BE2C (cell line): ENCODE data around the gene SPI1.

Source experiments
- DNase-seq: peaks from one replicate; pipeline ENCODE4 v3.0.0-alpha.2; 2020
- H3K27me3 ChIP-seq: fragments of 250-450 bp; sonication (Bioruptor Pico); 2 replicates; pipeline ENCODE4 v1.5.1; 2020; ENCODE audit warnings: mild to moderate bottlenecking
- H3K36me3 ChIP-seq: fragments of 250-450 bp; sonication (Bioruptor Pico); 2 replicates; pipeline ENCODE4 v1.5.1; 2020; ENCODE audit warnings: mild to moderate bottlenecking
- H3K4me1 ChIP-seq: fragments of 250-450 bp; sonication (Bioruptor Pico); 2 replicates; pipeline ENCODE4 v1.5.1; 2020
- H3K4me3 ChIP-seq: 2 replicates; pipeline ENCODE4 v1.5.1; 2011; ENCODE audit warnings: low read depth, low read length
- H3K9me3 ChIP-seq: fragments of 250-450 bp; sonication (Bioruptor Pico); 2 replicates; pipeline ENCODE4 v1.5.1; 2020
- CTCF ChIP-seq: IDR thresholded peaks from 2 replicates; pipeline ENCODE4 v1.5.1; 2012; ENCODE audit warnings: mild to moderate bottlenecking, low read depth, low read length

Gene SPI1

GRCh38 chr11:47391077-47391583 lies 12.8 kb upstream of the SPI1 start:
- no peaks in the 10 kb centered on the region for H3K36me3 ChIP-seq
- no peaks in the 10 kb centered on the region for H3K4me1 ChIP-seq

GRCh38 chr11:47390422-47390760 lies 12.0 kb upstream of the SPI1 start:
- Histone ChIP-seq H3K4me3 (no peak overlapping the region), H3K9me3 (no peaks in the 10 kb centered on the region), H3K4me1 (no peaks in the 10 kb centered on the region), H3K36me3 (no peaks in the 10 kb centered on the region), H3K27me3 (no peaks in the 10 kb centered on the region)
- no peak for DNase-seq
- no peak for TF ChIP-seq CTCF

More at GRCh38 chr11:47391077-47391583, 12.8 kb upstream of the SPI1 start:
- no peak for TF ChIP-seq CTCF
- H3K9me3 ChIP-seq: no peaks in the 10 kb centered on the region
- no peak overlapping the region for H3K4me3 ChIP-seq
- H3K27me3 ChIP-seq: no peaks in the 10 kb centered on the region
- DNase-seq: no peak

DNA sequence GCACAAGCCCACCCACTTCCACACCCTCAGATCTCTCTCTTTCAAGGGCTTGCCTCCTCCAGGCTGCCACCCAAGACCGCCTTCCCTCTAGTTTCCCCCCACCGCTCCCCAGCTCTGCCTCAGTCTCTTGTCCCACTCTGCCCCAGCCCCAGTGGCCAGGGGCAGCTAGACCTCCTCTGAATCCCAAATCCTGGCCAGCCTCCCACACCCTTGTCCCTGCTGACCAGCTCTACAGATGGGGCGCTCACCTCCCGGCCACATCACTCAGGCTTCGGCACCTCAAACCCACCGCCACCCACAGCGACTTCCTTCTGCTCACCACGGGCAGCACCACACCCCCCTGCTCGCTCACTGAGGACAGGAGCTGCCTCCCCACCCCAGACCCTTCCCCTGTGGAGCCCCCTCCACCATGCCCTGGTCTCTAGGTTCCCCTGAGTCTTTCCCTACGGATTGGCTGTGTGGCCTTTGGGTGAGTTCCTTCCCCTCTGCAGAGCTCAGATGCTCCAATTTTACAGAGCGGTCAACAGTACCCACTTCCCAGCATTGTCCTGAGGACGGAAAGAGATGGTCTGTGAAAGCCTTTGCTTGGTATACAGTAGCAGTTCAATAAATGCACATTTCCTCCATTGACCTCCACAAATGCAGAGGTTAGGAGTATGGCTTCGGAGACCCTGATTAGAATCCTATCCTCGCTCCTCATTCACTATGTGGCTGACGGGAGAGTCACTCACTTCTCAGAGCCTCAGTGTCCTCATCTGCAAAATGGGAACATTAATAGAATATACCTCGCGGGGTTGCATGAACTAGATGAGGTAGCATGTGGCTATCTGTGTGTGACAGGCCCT lies 11.5 kb upstream of the SPI1 start:
- no peak for DNase-seq
- Histone ChIP-seq H3K4me3 (no peak overlapping the region), H3K9me3 (no peaks in the 10 kb centered on the region), H3K36me3 (no peaks in the 10 kb centered on the region), H3K27me3 (no peaks in the 10 kb centered on the region), H3K4me1 (no peaks in the 10 kb centered on the region)
- no peak for TF ChIP-seq CTCF

- Histone ChIP-seq H3K9me3 (no peaks in the 10 kb centered on the region), H3K36me3 (no peaks in the 10 kb centered on the region)
- DNase-seq: no peak
These were observed 10.6 kb upstream of the SPI1 start for GRCh38 chr11:47388697-47389576.

DNA sequence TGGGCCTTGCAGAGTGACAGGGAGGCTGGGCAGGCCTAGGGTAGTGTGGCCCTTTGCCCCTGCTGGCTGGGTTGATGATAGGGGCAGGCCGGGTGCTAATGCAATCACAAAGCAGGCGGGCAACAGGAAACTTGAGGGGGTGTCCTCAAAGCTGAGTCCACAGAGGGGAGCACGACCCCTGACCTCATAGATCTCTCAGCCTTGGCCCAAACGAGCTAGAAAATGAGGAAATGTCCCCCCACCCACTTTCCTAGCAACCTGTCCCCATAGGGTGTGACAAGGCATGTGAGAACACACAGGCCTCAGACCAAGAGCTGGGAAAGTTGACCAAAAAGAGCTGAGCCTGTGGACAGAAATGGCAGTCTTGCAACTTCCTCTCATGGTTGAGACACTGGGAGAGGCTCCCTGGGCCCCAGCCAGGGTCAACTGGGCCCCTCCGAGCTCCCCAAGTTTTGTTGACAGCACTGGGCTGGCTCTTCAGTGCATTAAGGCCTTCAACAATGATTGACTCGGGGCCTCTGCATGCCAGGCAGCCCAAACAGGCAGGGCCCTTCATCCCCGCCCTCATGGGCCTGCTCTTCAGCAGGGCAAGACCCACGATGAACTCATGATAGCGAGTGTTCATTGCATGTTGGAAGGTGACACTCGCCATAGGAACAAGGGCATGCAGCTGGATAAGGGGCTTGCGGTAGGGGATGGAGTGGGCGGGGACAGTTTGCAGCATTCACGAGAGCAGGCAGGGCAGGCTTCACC lies 9.8 kb upstream of the SPI1 start:
- Histone ChIP-seq H3K4me1 (no peaks in the 10 kb centered on the region), H3K4me3 (no peak overlapping the region), H3K9me3 (no peaks in the 10 kb centered on the region), H3K36me3 (no peaks in the 10 kb centered on the region), H3K27me3 (no peaks in the 10 kb centered on the region)
- TF ChIP-seq CTCF: no peak
- no peak for DNase-seq

More at GRCh38 chr11:47388697-47389576, 10.6 kb upstream of the SPI1 start:
- TF ChIP-seq CTCF: no peak
- no peaks in the 10 kb centered on the region for H3K4me1 ChIP-seq
- no peaks in the 10 kb centered on the region for H3K27me3 ChIP-seq
- H3K4me3 ChIP-seq: no peak overlapping the region
